ELR (cell line): ENCODE data around the gene INAFM2.
A peak's percentile ranks its signal among the peaks of the same experiment; 100 is the strongest.

ENCODE experiments used
- DNase-seq: peaks from one replicate; pipeline ENCODE4 v3.0.0-alpha.2; 2015; ENCODE audit warnings: low read depth

The INAFM2 gene

GRCh38 chr15:40287968-40288367 lies 35.5 kb upstream of the INAFM2 start:
- no peak for DNase-seq

GRCh38 chr15:40289140-40289775 lies 34.2 kb upstream of the INAFM2 start:
- no peak for DNase-seq

GRCh38 chr15:40290545-40290917 lies 33.0 kb upstream of the INAFM2 start:
- no peak for DNase-seq

- DNase-seq = peak; percentile 70
Measured at GRCh38 chr15:40290918-40291574, 32.4 kb upstream of the INAFM2 start.

- DNase-seq = no peak
Measured at GRCh38 chr15:40292246-40292645, 31.2 kb upstream of the INAFM2 start.

GRCh38 chr15:40293006-40293405 lies 30.5 kb upstream of the INAFM2 start:
- DNase-seq = no peak

GRCh38 chr15:40293905-40294895 lies 29.3 kb upstream of the INAFM2 start:
- no peak for DNase-seq

GRCh38 chr15:40295297-40295696 lies 28.2 kb upstream of the INAFM2 start:
- DNase-seq = no peak

GRCh38 chr15:40295877-40296560 lies 27.5 kb upstream of the INAFM2 start:
- DNase-seq = no peak

- DNase-seq = no peak
Measured at GRCh38 chr15:40296561-40297230, 26.8 kb upstream of the INAFM2 start.

- no peak for DNase-seq
Measured at GRCh38 chr15:40297356-40297755, 26.1 kb upstream of the INAFM2 start.

- DNase-seq = no peak
Measured at GRCh38 chr15:40298216-40298935, 25.1 kb upstream of the INAFM2 start.

- DNase-seq = no peak
Measured at GRCh38 chr15:40300367-40300766, 23.1 kb upstream of the INAFM2 start.

GRCh38 chr15:40300771-40301170 lies 22.7 kb upstream of the INAFM2 start:
- DNase-seq = no peak

GRCh38 chr15:40301467-40302179 lies 21.9 kb upstream of the INAFM2 start:
- DNase-seq = no peak

- DNase-seq = no peak
Measured at GRCh38 chr15:40302288-40302886, 21.1 kb upstream of the INAFM2 start.

- no peak for DNase-seq
Measured at GRCh38 chr15:40302981-40303380, 20.5 kb upstream of the INAFM2 start.

- DNase-seq = no peak
Measured at GRCh38 chr15:40303576-40303975, 19.9 kb upstream of the INAFM2 start.

- no peak for DNase-seq
Measured at GRCh38 chr15:40305281-40305680, 18.2 kb upstream of the INAFM2 start.

- no peak for DNase-seq
Measured at GRCh38 chr15:40306371-40306770, 17.1 kb upstream of the INAFM2 start.
